Measurements from ENCODE around the gene ZNF311.

Gene ZNF311

GRCh38 chr6:29005183-29005885 is at the start of gene ZNF311:
TSS of gene ZNF311 (minus strand) at chr6:29005315. CDS start at chr6:29003954, 1,361 bp downstream.
- no peak for DNase-seq

GRCh38 chr6:29051680-29052079 is 46.6 kb upstream of the ZNF311 start:
- DNase-seq, result no peak

- DNase-seq, result no peak
These were observed 40.0 kb upstream of the ZNF311 start, which contains the start of gene OR2W1 for GRCh38 chr6:29045075-29045474. TSS of gene OR2W1 (minus strand) at chr6:29045175. CDS start at chr6:29045175, 0 bp downstream.

- DNase-seq, result no peak
These were observed 30.8 kb upstream of the ZNF311 start for GRCh38 chr6:29035951-29036350.

- DNase-seq, result no peak
These were observed 23.7 kb upstream of the ZNF311 start for GRCh38 chr6:29028821-29029220.

GRCh38 chr6:29025927-29026585 is 20.9 kb upstream of the ZNF311 start:
- no peak for DNase-seq

- DNase-seq, result no peak
These were observed 16.3 kb upstream of the ZNF311 start for GRCh38 chr6:29021434-29021833.

GRCh38 chr6:29019629-29020028 is 14.5 kb upstream of the ZNF311 start:
- DNase-seq, result no peak

- DNase-seq, result no peak
These were observed 12.3 kb upstream of the ZNF311 start for GRCh38 chr6:29017428-29017802.

- DNase-seq, result no peak
These were observed 11.7 kb upstream of the ZNF311 start for GRCh38 chr6:29016559-29017427.

- DNase-seq, result no peak
These were observed 9.9 kb upstream of the ZNF311 start for GRCh38 chr6:29014729-29015608.

GRCh38 chr6:29011276-29011734 is 6.2 kb upstream of the ZNF311 start:
- DNase-seq, result no peak

GRCh38 chr6:29009358-29009757 is 4.2 kb upstream of the ZNF311 start:
- DNase-seq, result no peak

GRCh38 chr6:29008089-29008488 is 3.0 kb upstream of the ZNF311 start:
- DNase-seq, result no peak

GRCh38 chr6:28996844-28997510 is 8.1 kb downstream of the ZNF311 start:
- DNase-seq, result no peak

GRCh38 chr6:28995093-28995650 is 9.9 kb downstream of the ZNF311 start:
- DNase-seq, result no peak

- no peak for DNase-seq
These were observed 16.4 kb downstream of the ZNF311 start for GRCh38 chr6:28988536-28989311.

- DNase-seq, result no peak
These were observed 19.5 kb downstream of the ZNF311 start for GRCh38 chr6:28985462-28986164.

GRCh38 chr6:28983838-28984237 is 21.3 kb downstream of the ZNF311 start:
- DNase-seq, result no peak
